Occipital lobe (tissue), 2 donors: ENCODE results near the gene HPSE2. TPM values are rescaled to one million over a fixed set of nuclear protein-coding genes. Genes with fewer than 3 reads are reported as not detected.

Experiments
- DNase-seq: peaks from one replicate; lab custom pipeline; 2025; lab: John Stamatoyannopoulos, UW
- total RNA-seq: library from RNA; depleted of rRNA; stranded (reverse); fragments of >200 nt; gene quantifications from one replicate; pipeline ENCODE4 v1.2.3, GENCODE V29; 2014

The HPSE2 gene
- total RNA-seq, 1 donor from 2014 or later = not detected

DNA sequence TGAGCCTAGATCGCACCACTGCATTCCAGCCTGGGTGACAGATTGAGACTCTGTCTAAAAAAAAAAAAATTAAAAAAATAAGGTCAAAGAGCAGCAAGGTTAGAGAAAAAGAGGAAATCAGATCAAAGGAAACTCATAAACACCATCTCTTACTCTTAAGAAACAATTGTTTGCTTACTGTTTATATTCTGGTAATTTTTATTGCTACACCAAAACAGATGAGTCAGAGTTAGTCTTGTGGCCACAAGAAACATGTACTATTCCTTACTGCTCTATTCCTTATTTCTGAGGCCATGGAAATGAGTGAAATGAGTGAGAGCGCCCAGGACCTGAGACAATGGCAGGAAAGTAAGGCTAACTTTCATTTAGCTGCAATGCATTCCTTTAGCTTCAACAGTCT is 387.3 kb downstream of the HPSE2 start:
- no peak for DNase-seq

DNA sequence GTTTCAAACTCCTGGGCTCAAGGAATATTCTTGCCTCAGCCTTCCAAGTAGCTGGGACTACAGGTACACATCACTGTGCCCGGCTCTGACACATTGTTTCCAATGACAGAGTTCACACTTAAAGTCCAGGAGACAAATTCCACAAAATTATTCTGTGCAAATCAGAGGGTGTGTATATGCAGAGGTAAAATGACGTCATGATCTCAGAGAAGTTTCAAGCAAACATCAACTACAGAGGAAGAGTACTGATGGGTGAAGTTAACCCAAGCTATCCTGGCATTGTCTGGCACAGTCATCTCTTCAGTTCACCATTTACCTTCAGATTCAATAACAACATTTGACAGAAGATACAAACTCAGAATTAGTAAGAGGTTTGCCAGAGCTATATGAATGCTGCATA is 388.9 kb downstream of the HPSE2 start:
- DNase-seq = no peak

DNA sequence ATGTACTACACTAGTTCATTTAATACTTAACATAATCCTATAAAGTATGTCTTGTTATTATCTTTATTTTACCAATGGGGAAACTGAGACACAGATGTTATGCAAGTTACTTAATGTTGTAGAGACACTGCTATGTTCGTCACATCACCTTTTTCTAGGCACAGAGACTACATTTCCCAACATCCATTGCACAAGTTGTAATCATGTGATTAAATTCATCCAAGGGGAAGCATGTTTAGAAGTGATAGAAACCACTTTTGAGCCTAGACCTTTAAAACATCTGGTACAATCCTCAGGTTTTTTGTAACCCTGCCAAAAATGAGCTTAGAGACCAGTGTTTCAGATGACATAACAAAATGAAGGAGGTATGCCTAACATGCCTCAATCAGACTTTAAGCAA is 402.1 kb downstream of the HPSE2 start:
- DNase-seq = no peak

DNA sequence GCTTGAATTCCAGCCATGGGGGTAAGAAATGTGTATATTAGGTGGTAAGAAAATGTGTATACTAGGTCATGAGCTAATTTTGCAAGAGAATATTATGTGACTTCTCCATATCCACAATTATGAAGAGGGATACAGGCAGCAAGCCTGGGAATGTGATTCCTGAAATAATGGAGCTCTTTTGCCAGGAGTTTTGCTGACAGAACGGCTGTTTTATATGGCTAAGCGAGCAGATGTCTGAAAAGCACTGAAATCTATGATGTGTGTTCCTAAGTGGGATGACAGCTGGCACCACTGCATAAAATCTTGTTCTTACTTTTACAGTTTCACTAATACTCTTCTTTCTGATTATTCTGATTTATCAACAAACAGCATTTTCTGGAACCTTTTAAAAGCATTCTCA is 402.9 kb downstream of the HPSE2 start:
- no peak for DNase-seq

DNA sequence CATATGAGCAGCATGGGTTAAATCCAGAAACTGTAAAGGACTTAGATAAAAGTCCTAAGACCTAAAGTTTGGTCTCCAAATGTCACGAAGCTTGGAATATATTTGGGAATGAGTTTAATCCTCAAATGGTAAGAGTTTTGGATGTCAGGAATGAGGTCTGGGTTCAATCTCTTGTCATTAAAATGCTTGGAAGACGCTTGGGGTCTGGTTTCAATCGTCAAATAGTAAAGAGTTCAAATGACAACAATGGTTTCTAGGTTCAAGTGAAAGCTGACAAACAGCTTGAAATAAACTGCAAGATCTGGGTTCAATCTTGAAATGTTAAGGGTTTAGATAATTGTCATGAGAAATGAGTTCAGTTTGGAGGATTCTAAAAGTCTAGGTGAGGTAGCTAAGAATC is 403.5 kb downstream of the HPSE2 start:
- no peak for DNase-seq

DNA sequence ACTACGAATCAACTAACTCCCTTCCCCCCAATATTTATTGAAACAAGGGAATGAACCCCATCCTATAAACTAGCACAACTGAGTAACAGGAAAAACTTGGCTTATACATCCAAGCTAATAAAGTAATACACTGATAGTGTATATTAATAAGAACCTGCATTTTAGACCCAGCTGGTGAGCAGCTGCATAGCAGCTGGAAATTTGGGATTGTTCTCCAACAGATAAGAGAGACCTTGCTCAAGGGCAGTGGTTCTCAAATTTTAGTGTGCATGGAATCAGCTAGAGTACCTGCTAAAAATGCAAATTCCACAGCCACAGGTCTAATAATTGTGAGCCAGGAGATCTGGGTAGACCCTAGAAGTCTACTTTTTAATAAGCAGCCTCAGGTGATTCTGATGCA is 404.3 kb downstream of the HPSE2 start:
- DNase-seq = no peak

DNA sequence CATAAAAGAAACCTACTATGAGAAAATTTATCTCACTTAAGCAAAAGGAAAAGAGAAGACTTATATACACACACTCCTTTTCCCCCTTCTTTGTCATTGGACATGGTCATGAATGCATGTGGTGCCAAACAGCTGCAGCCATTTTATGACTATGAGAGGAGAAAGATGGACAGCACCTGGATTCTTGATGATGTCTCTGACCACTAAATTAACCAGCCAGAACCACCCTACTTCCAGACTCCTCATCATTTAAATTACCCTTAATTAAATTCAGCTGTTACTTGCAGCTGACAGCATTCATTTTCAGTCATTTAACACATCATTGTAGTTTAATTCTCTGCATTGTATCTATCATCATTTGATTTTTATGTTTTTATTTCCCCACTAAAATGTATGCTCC is 409.9 kb downstream of the HPSE2 start:
- no peak for DNase-seq

DNA sequence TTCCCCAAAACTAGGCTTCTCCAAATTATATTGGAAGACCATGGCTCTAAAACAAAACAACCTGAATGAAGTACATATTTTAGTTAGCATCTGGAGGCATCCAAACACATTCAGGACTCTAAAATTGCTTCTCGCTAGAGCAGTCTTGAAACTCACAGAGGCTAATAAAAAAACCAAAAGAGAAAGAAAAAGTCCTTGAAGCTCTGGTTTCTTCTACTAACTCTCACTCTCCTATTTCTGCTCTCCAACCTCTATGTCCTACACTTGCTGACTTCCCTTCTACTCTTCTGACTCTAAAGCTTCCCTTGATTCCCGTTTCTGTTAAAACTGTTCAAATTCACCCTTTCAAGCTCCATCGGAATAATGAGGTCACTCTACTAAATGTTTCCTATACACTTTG is 418.3 kb downstream of the HPSE2 start:
- DNase-seq = no peak

DNA sequence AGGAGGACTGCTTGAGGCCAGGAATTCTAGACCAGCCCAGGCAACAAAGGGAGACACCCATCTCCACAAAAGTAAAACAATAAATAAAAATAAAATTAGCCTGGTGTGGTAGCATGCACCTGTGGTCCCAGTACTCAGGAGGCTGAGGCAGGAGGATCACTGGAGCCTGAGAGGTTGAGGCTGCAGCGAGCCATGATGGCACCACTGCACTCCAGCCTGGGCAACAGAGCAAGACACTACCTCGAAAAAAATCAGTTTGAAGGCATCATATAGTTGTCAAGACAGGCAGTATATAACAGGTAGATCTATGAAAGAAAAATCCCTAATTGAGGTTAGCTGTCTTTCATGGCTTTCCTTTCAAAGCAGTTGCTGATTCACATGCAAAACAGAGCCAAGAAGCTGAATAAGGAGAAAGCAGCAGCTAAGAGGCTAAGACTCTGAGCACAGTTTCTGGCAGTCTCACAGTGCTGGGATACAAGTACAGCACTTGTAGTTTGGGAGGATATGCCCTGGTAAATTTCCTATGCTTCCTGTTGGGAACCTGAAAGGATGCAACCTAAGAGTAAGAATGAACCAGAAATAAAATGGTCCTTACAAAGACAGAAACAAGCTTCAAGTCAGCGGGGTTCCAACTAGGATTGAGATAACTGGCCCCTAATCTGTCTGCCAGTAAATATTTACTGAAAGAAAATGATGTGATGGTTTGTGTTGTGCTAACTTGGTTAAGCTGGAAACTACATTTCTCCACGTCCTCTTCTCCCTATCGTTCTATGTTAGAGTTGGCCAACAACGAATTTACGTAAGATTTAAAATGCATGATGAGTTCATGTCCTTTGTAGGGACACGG is 420.4 kb downstream of the HPSE2 start:
- no peak for DNase-seq

DNA sequence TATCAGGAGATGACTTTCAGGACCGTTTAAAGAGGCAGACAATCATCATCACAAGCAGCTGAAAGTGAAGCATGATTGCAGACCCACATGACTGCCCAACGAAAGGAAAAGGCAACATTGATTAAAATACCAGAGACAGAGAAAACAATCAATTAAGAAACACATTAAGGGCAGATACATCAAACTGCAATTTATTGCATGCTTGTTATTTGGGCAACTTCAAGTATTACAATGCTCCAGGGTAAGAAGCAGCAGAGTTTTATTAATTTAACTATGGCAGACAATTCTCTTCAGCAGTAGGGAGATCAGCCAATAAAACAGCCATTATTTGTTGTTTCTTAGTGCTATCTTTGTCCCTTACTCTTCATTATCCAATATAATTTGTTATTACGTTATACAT is 421.2 kb downstream of the HPSE2 start:
- no peak for DNase-seq

DNA sequence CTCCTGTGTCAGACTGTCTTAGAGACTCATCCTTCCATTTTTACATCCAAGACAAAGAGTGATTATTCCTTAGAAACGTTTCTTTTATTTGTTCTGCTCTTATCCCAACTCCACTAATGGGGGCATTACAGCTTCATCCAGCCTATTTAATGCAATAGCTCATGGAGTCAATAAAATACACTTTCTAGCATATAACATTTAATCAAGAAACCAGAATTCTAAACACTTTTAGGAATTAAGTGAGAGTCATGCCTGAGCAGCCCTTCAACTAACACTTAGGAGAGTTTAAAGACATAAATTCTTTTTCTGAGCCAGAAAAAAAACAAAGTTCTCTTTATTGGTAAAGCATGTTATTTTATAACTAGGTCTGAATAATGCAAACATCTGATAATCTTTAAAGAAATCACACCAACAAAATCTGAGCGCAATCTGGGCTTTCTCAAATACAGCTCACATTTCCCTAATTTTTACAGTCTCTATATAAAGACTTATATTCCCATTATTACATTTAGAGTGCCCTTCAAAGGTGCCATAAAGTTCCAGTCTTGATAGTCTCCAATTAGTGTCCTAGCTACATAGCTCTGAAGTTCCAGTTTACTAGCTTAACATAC is 427.3 kb downstream of the HPSE2 start:
- no peak for DNase-seq

DNA sequence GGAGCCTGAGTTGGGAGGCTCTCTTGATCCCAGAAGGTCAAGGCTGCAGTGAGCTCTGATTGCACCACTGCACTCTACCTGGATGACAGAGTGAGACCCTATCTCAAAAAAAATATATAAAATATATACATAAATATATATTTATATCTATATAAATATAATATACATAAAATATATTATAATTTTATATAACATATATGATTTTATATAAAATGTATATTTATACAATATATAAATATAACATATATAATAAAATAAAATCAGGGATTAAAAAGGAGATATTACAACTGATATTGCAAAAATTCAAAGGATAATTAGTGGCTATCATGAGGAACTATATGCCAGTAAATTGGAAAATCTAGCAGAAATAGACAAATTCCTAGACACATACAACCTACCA is 435.4 kb downstream of the HPSE2 start:
- DNase-seq = no peak

DNA sequence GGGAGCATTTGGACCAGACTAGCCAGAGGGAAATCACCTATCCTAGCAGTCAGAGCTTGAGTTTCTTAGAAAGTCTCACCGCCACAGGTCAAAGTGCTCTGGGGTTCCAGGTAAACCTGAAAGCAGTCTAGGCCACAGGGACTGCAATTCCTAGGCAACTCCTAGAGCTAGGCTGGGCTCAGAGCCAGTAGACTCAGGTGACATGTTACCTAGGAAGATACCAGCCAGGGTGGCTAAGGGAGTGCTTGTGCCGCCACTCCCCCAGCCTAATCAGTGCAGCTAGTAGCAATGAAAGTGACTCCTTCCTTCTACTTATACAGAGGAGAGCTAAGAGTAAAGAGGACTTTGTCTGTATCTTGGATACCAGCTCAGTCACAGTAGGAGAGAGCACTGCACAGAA is 440.2 kb downstream of the HPSE2 start:
- no peak for DNase-seq

DNA sequence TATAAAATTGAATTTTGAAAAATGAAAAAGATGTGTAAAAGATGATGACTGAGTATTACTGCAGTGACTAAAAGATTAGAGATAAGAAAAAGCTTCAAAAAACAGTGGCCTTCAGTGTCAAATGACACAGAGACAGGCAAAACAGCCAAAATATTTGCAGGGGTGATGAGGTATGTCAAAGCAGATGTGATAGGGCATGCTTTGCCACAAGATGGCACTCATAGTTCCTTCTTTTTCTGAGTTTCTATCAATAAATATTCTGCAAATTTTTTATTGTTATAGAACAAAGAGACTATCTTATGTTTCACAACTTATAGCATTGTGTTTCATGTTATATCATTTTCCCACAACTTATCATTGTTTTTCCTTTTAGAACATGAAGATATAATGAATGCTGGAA is 444.8 kb downstream of the HPSE2 start:
- DNase-seq = no peak

DNA sequence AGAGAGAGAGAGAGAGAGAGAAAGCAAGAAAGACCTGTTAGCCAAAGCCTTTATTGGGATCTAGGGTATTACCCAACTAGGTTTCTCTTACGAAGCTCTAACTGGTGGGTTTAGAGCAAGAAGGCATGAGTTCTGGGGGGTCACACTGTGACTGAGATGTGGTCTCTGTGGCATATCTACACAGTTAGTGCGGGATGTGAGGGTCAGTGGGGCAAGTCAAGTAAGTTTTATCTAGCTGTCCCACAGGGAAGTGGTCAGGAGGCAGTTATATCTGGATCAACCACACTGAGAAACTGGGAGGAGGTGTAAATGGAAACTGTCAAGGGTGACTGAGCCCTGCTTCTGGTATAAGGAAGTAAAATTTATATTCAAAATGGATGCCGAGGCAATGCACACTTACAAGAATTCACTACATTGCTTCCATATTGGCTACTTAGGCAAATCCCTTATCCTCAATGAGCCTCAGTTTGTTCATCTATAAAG is 457.3 kb downstream of the HPSE2 start:
- no peak for DNase-seq

DNA sequence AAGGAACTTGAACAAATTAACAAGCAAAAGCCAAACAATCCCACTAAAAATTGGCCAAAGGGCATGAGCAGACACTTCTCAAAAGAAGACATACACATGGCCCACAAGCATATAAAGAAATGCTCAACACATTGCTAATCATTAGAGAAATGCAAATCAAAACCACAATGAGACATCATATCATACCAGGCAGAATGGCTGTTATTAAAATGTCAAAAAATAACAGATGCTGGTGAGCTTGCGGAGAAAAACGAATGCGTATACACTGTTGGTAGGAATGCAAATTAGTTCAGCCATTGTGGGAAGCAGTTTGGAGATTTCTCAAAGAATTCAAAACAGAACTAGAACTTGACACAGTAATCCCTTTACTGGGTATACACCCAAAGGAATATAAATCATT is 477.2 kb downstream of the HPSE2 start:
- no peak for DNase-seq

DNA sequence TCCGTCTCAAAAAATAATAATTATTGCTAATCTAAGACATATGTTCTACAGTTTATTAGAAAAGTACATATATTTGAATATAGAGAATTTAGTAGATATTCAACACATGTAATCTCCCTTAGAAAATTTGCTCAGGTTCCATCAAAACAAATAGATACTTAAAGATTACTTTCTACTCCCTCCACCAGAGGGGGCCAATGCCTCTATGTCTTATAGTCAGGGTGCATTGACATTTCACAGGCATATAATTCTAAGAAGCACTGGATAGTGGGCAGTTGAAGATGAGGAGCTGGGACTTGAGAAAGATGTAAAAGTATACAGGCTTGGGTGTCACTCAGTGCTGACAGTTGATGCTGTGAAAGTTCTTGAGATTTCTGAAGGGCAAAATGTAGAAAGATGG is 487.4 kb downstream of the HPSE2 start:
- DNase-seq = no peak

DNA sequence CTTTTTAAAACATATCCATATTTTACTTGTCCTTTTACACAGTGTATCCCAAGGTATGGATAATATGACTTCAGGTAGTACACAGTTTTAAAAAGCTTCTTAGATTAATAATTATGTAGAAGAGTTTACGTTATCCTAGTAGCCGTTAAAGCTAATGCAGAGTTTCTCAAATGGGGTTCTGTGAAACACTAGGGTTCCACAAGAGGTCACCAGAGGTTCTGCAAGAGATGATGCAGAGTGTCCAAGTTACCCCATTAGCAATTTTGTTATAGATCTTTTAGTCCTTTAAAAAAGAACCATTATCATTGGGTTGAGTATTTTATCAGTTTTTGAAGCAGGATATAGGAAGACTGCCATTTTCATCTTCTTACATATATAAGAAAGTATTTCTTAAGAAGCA is 490.0 kb downstream of the HPSE2 start:
- no peak for DNase-seq

DNA sequence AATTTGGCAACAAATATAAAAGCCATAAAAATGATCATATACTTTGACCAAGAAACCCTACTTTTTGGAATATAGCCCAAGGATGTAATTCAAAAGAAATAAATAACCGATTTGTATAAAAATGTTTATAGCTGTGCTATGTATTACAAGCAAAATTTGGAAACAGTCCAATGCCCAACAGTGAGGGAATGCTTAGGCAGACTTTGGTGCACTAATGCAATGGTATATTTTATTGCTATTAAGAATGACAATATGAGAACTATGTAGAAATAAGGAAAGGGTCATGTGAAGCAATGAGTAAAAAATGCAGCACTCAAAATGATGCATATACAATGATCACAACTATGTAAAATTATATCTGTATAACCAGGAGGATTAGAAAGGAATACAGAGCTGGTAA is 515.1 kb downstream of the HPSE2 start:
- no peak for DNase-seq

DNA sequence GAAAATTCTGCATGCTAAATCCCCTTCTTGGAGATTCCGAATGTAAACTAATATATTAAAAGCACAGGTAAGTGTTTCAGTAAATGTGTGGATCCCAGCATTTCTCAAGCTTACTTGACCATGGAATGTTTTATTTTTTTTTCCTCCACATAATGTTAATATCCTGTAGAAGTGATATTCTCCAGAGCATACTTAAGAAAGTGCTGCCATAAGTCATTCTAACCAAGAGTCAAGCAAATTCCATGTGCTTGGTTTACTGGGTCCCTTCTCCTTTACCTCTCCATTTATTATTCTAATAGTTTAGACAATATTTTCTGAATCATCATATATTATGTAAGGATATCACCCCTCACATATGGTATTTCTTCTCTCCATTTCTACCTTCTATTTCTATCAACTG is 522.1 kb downstream of the HPSE2 start:
- no peak for DNase-seq

DNA sequence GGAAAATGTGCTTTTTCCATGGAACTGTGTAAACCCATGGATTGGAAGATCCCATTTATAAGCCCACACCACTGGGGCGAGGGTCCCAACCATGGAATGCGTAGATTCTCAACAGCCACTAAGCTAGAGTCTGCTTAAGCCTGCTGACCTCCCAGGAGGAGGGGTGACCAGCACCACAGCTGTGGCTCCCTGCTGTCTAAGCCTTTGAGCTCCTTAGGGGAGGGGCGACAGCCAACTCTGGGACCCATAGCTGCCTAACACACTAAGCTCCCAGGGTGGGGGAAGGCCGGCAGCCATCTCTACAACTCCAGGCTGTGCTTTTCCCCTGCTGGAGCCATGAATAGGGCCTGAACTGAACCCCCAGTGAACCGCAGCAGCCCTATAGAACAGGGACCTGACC is 539.1 kb downstream of the HPSE2 start:
- DNase-seq = no peak

DNA sequence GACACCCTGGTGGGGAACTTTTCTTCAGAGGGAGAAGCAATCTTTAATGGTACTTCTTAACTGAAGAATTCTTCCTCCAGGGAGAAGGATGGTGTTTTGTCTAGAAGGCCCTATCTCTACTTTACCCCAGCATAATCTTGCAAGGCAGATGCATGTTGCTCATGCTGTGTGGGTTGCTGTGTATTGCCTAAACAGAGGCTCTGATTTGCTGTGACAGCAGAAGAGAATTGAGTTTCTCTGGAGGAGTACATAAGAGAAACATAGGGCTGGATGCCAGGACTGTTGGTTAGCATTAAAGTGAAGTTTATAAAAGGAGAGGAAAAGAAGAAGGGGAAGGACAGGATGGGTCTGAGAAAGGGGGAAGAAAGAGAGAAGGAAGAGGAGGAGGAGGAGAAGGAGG is 540.8 kb downstream of the HPSE2 start:
- DNase-seq = no peak

DNA sequence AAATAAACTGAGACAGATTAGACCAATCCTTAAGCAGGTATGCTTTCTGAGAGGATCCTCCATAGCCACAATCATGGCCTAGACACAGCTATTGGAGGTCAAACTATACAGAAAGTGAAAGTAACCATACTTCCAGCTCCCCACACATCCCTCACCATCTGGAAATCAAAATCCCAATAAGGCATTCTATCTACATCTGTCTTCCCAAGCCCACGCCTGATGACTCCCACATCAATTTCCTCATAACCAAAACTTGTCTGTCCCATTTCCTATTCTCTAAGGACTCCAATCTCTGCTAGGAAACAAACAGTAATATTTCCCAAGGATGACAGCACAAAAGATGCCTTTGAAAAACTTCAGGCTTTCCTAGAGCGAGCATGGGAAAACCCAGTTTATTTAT is 541.6 kb downstream of the HPSE2 start:
- no peak for DNase-seq
